Panc1 (cell line): ENCODE results near the gene PRKG1.

Source experiments
- TF ChIP-seq, protein P1 (sequence below): fragments of 450-650 bp; IDR thresholded peaks from 2 replicates; pipeline ENCODE4 v1.5.1; 2017; ENCODE audit warnings: mild to moderate bottlenecking
- TF ChIP-seq, protein P2 (sequence below), 2 experiments: IDR thresholded peaks; 2 replicates each; pipeline ENCODE4 v1.6.1; 2011 to 2012; ENCODE audit warnings: low read depth in 2 of 2, control low read depth in 1 of 2, low read length in 1 of 2, mild to moderate bottlenecking in 1 of 2, moderate library complexity in 1 of 2; ENCODE audit not compliant: insufficient read depth in 1 of 2

- TF ChIP-seq, protein P1, sequence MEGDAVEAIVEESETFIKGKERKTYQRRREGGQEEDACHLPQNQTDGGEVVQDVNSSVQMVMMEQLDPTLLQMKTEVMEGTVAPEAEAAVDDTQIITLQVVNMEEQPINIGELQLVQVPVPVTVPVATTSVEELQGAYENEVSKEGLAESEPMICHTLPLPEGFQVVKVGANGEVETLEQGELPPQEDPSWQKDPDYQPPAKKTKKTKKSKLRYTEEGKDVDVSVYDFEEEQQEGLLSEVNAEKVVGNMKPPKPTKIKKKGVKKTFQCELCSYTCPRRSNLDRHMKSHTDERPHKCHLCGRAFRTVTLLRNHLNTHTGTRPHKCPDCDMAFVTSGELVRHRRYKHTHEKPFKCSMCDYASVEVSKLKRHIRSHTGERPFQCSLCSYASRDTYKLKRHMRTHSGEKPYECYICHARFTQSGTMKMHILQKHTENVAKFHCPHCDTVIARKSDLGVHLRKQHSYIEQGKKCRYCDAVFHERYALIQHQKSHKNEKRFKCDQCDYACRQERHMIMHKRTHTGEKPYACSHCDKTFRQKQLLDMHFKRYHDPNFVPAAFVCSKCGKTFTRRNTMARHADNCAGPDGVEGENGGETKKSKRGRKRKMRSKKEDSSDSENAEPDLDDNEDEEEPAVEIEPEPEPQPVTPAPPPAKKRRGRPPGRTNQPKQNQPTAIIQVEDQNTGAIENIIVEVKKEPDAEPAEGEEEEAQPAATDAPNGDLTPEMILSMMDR, result no peak
- TF ChIP-seq, protein P2, sequence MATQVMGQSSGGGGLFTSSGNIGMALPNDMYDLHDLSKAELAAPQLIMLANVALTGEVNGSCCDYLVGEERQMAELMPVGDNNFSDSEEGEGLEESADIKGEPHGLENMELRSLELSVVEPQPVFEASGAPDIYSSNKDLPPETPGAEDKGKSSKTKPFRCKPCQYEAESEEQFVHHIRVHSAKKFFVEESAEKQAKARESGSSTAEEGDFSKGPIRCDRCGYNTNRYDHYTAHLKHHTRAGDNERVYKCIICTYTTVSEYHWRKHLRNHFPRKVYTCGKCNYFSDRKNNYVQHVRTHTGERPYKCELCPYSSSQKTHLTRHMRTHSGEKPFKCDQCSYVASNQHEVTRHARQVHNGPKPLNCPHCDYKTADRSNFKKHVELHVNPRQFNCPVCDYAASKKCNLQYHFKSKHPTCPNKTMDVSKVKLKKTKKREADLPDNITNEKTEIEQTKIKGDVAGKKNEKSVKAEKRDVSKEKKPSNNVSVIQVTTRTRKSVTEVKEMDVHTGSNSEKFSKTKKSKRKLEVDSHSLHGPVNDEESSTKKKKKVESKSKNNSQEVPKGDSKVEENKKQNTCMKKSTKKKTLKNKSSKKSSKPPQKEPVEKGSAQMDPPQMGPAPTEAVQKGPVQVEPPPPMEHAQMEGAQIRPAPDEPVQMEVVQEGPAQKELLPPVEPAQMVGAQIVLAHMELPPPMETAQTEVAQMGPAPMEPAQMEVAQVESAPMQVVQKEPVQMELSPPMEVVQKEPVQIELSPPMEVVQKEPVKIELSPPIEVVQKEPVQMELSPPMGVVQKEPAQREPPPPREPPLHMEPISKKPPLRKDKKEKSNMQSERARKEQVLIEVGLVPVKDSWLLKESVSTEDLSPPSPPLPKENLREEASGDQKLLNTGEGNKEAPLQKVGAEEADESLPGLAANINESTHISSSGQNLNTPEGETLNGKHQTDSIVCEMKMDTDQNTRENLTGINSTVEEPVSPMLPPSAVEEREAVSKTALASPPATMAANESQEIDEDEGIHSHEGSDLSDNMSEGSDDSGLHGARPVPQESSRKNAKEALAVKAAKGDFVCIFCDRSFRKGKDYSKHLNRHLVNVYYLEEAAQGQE (IDR thresholded peaks at IDR 0.05; ENCODE audit: insufficient read depth in 1 of 2, low read depth in 2 of 2, low read length in 1 of 2), result no peak
Observed at GRCh38 chr10:51176976-51177695, 102.8 kb downstream of the PRKG1 start.
